HG03039 (cell line): ENCODE measurements around the gene CPB2.

ENCODE experiments used
- ATAC-seq: cut with Tn5 transposase; IDR thresholded peaks from one replicate; pipeline ENCODE4 v1.9.1; 2021; ENCODE audit warnings: mild to moderate bottlenecking, moderate library complexity; ENCODE audit not compliant: unreplicated experiment

Gene CPB2

DNA sequence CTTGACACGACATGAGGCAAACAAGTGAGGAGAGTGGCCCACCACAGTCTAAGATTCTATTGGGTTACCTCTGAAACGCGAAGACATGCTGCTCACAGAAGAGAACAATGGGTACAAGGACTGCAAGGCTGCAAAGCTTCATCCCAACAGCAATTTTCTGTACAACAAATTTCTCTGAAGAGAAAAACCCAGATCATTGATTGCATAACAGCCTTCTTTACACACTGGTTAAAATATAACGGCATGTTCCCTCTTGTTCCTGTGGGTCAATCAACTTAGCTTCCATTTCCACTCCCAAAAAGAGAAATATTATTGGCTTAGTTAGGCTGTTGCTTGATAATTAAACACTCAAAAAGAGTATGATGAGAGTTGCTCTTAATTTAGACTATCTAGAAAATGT, at the start of gene CPB2:
TSS of gene CPB2 (minus strand) at position 166 of the 400 bp plus-strand sequence. CDS start at position 142, 24 bp downstream.
- no peak for ATAC-seq

GRCh38 chr13:46154136-46154801, 49.4 kb upstream of the CPB2 start:
- ATAC-seq: no peak

GRCh38 chr13:46152627-46153328, 47.9 kb upstream of the CPB2 start:
- ATAC-seq: no peak

DNA sequence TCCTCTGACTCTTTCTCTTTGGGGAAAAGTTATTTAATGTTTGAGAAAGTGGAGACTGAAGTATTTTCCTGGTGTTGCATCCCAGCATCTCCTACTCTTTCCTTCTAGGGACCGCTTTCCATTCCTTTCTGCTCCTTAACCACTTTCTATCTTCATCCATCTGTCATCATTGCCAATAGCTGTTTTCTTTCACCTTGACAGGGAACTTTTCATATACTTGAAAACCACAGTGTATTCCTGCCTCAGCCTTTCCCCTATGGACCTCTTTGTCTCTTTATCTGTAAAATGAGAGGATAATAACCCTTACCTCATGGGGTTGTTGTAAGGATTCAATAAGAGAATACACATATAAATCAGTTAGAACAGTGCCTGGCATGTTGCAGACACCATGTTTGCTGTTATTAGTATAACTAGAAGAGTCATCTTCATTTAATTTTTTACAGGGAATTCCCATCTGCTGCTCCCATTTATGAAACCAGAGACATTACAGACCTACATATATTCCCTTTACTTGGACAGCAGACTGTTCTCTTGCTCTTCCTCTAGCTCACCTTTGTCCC, 45.4 kb upstream of the CPB2 start:
- no peak for ATAC-seq

GRCh38 chr13:46149272-46150133, 44.7 kb upstream of the CPB2 start:
- no peak for ATAC-seq

DNA sequence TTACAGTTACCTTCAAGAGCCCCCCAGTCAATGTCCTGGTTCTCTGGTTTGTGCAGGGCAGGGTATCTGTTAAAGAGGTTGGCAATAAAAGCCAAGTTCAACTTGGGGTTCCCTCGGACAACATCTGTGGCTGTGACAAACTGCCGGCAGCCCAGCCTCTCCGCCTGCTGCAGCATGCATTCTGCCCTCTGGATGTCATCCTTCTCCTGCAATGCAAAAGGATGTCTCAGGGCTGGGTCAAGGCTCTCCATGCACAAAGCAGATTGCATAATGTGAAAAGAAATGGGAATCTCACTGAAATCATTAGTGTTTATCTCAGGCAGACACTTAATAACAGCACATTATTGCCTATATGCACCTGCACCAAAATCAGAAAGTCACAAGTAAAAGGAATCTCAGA, 42.1 kb upstream of the CPB2 start:
- no peak for ATAC-seq

GRCh38 chr13:46145950-46146349, 41.1 kb upstream of the CPB2 start:
- no peak for ATAC-seq

DNA sequence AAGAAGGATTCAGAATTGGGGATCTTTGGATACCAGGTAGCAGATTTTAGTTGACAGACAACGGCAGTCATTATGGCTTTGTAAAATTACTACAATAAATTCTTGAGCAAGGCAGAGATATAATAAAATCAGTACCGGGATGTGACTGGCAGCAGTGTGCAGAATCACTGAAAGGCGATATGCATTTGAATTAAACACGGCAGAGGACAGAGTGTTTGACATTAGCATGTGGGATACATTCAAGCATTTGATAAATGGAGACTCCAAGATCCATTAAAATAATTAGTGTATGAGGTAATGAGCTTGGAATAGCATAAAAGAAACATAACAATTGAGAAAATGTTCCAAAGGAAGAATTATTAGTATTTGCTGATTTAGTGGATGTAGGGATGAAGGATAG, 40.3 kb upstream of the CPB2 start:
- ATAC-seq: no peak

GRCh38 chr13:46143184-46143701, 38.4 kb upstream of the CPB2 start:
- ATAC-seq: no peak

DNA sequence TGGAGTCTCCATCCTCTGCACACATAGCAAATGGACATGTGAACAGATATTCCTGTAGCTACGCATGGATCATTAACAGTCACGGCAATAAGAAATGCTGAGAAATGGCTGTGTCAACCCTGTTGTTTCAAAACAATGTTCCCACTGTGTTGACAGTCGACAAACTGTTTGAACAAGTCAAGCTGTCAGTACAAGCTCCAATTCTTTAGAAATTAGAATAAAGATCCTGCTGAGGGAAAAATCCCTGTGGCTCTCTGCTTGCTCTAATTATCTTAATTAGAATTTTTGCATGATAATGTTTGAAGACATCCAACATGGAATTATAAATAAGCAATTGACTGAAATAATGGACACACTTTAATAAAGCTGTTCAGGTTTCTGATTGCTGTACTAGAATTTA, 37.9 kb upstream of the CPB2 start:
- ATAC-seq: no peak

DNA sequence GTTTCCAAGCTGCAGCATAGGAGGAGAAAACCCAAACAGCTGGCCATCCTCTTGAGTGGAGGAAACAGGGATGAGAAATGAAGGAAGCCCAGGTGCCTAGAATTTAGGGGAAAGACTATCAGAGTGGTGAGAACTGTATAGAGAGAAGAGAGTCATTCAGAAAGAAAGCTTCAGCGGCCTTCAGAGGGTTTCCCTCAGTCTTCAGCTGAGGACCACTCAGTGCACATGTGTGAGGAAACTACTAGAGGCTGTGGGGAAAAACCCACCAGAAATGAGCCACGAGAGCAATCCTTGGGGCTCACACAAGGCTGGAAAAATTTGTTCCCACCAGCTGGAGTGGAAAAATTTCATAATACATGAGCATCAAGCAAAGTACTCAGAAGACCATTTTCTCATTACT, 35.2 kb upstream of the CPB2 start:
- ATAC-seq: no peak

- ATAC-seq: no peak
Observed at GRCh38 chr13:46137627-46138317, 32.9 kb upstream of the CPB2 start.

DNA sequence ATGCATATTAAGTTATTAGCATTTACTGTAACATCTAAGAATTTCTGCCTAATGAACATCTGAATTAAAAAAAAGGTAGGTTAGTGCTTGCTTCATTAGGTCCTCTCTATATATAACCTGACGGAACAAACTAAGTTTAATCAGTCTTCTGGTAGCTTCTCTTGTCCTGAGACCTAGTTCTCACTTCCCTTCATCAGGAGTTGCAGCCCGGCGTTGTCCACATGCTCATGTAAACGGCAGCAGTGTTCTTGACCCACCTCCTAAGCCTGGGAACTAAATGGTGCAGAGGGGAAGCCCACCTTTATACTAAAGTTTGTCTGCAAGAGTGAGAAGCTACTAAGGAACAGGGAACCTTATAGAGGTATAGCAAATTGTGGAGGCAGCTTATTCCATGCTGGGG, 31.9 kb upstream of the CPB2 start:
- no peak for ATAC-seq

DNA sequence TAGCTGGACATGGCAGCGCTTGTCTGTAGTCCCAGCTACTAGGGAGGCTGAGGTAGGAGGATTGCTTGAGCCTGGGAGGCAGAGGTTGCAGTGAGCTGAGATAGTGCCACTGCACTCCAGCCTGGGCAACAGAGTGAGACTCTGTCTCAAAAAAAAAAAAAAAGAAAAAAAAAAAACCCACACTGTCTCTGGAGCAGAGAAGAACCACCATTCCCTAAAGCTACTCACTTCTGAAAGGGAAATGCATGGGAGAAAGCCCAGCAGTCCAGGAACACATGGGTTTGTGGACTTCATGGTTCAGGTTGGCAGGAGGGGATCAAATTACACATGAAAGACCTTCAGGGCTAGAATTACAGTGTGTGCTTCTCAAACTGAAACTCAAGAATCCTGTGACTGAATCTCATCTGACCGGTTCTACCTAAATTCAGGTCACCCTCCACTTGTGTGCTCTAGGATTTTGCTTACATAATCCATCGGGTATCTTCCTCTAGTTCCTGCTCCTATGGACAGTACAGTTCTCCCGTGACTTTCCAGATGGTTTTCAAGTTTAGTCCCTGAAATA, 30.2 kb upstream of the CPB2 start:
- ATAC-seq: no peak

DNA sequence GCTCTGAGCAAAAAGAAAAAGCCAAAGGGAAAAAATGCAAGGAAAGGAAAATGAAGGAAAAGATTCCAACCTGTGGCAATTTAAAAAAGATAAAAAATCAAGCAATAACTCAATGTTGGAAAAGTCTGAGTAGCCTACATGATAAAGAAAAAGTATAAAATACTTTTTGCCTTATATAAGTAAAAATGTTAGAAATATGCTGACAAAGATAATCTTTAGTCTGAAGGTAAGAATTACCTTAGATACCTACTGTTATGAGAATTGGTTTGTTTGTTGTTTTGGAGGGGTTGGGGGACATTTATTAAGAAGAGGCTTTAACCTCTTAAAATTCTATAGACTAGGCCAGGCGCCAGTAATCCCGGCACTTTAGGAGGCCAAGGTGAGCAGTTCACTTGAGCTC, 29.7 kb upstream of the CPB2 start:
- no peak for ATAC-seq

DNA sequence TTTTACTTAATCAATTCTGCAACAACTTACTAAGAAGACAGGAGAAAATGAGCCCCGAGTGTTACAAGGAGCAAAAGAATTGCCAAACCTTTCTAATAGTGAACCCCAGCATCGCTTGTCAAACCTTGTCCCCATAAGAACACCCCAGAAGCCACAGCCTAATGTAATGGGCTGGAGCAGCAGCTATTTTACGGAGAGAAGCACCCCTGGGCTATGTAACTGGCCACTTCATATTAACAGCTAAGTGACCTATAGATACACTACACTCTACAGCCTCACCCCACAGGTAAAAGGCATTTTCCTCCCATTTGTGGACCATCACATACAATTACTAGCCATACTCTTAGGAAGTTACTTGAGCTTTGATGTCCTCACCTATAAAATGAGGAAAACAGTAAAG, 27.3 kb upstream of the CPB2 start:
- no peak for ATAC-seq

DNA sequence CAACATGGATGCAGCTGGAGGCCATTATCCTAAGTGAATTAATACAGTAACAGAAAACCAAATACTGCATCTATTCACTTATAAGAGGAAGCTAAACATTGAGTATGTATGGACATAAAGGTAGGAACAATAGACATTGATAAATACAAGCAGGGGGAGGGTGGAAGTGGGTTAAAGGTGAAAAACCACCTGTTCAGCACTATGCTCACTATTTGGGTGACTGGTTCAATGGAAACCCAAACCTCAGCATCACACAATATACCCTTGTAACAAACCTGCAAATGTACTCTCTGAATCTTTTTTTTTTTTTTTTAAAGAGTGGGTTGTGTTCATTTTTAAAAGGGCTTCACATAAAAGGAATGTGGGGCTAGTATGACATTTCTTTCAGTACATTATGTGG, 26.9 kb upstream of the CPB2 start:
- no peak for ATAC-seq

- no peak for ATAC-seq
Observed at GRCh38 chr13:46129955-46130618, 25.3 kb upstream of the CPB2 start.

GRCh38 chr13:46129124-46129523, 24.3 kb upstream of the CPB2 start:
- no peak for ATAC-seq
